ENCODE results near the gene RNF43.

RNF43 gene

GRCh38 chr17:58380207-58381123, 36.9 kb downstream of the RNF43 start:
- no peak for DNase-seq

- no peak for DNase-seq
These were observed 37.9 kb downstream of the RNF43 start for GRCh38 chr17:58379511-58379824.

GRCh38 chr17:58378733-58379510, 38.4 kb downstream of the RNF43 start:
- DNase-seq: no peak

GRCh38 chr17:58377661-58378060, 39.7 kb downstream of the RNF43 start:
- no peak for DNase-seq

GRCh38 chr17:58377093-58377601, 40.2 kb downstream of the RNF43 start:
- no peak for DNase-seq

- no peak for DNase-seq
These were observed 40.8 kb downstream of the RNF43 start for GRCh38 chr17:58376472-58377000.

GRCh38 chr17:58375811-58376210, 41.5 kb downstream of the RNF43 start:
- DNase-seq: no peak

- DNase-seq: no peak
These were observed 42.1 kb downstream of the RNF43 start for GRCh38 chr17:58375256-58375655.

- DNase-seq: no peak
These were observed 43.4 kb downstream of the RNF43 start for GRCh38 chr17:58373923-58374322.

- no peak for DNase-seq
These were observed 44.3 kb downstream of the RNF43 start for GRCh38 chr17:58373003-58373402.

GRCh38 chr17:58371300-58371950, 45.9 kb downstream of the RNF43 start:
- no peak for DNase-seq

GRCh38 chr17:58370716-58371115, 46.6 kb downstream of the RNF43 start:
- no peak for DNase-seq

GRCh38 chr17:58370309-58370708, 47.0 kb downstream of the RNF43 start:
- no peak for DNase-seq

GRCh38 chr17:58369214-58370031, 47.9 kb downstream of the RNF43 start:
- no peak for DNase-seq

- DNase-seq: no peak
These were observed 48.5 kb downstream of the RNF43 start for GRCh38 chr17:58368860-58369213.
